Endothelial cell of umbilical vein (primary cell): ENCODE measurements around the gene FLRT1. TPM values are rescaled to one million over a fixed set of nuclear protein-coding genes. Genes with fewer than 3 reads are reported as not detected.

ENCODE experiments used
- BruUV-seq: library from RNA; stranded (reverse); fragments of 400-500 nt; replicated peaks from 2 replicates; lab custom pipeline; 2021; lab: Mats Ljungman, UMichigan
- CTCF ChIA-PET: fragments of 300-600, 350-600 bp; sonication (Branson Sonifier 250); formaldehyde crosslinking; loops from one replicate; lab custom pipeline; 2021; ENCODE audit warnings: antibody characterized with exemption, inconsistent platforms; lab: Charles Lee
- POLR2A ChIA-PET: fragments of 300-600, 350-600 bp; sonication (Branson Sonifier 250); formaldehyde crosslinking; loops from one replicate; lab custom pipeline; 2021; ENCODE audit warnings: antibody characterized with exemption, inconsistent platforms; lab: Charles Lee
- DNase-seq: peaks from one replicate; pipeline ENCODE4 v3.0.0-alpha.2; 2011; ENCODE audit warnings: low read depth, low spot score
- FAIRE-seq: peaks from 2 replicates; lab custom pipeline; 2011; peaks lifted over from hg19 to GRCh38; lab: Jason Lieb, UNC
- H2AFZ ChIP-seq: 2 replicates; pipeline ENCODE4 v1.6.0; 2012; ENCODE audit warnings: low read depth, low read length, control low read depth, inconsistent platforms
- H3K27ac ChIP-seq: 2 replicates; pipeline ENCODE4 v1.5.1; 2011; ENCODE audit warnings: low read depth, mild to moderate bottlenecking, control low read depth, low read length, moderate library complexity; ENCODE audit not compliant: insufficient read depth
- H3K27me3 ChIP-seq, 2 experiments: 2 replicates each; pipeline versions ENCODE4 v1.6.0 to v1.6.1; 2011; ENCODE audit warnings: low read length in 2 of 2, mixed read lengths in 1 of 2; ENCODE audit not compliant: control insufficient read depth in 2 of 2, insufficient read depth in 2 of 2
- H3K36me3 ChIP-seq, 2 experiments: 2 replicates in 1 of 2; 3 replicates in 1 of 2; pipeline ENCODE4 v1.5.1; 2011; ENCODE audit warnings: low read length in 2 of 2, mild to moderate bottlenecking in 1 of 2, moderate library complexity in 1 of 2; ENCODE audit not compliant: control insufficient read depth in 2 of 2, insufficient read depth in 2 of 2; ENCODE audit errors: extremely low read depth in 1 of 2
- H3K4me1 ChIP-seq: 3 replicates; pipeline ENCODE4 v1.5.1; 2011; ENCODE audit warnings: mild to moderate bottlenecking, low read length; ENCODE audit not compliant: control insufficient read depth, insufficient read depth; ENCODE audit errors: extremely low read depth
- H3K4me2 ChIP-seq: 2 replicates; pipeline ENCODE4 v1.6.1; 2011; ENCODE audit warnings: low read length, control low read depth, mixed read lengths; ENCODE audit not compliant: insufficient read depth
- H3K4me3 ChIP-seq, 3 experiments: fragments of 200-600 bp in 1 of 3; sonication (generic), shearing (Covaris generic) in 1 of 3; replicated peaks in 1 of 3; 2 replicates each; pipeline ENCODE4 v1.5.1; 2011 to 2016; ENCODE audit warnings: control low read depth in 3 of 3, low read length in 3 of 3, mild to moderate bottlenecking in 2 of 3, inconsistent platforms in 1 of 3, low read depth in 1 of 3, moderate library complexity in 1 of 3; ENCODE audit not compliant: insufficient read depth in 1 of 3
- H3K79me2 ChIP-seq: 2 replicates; pipeline ENCODE4 v1.6.0; 2012; ENCODE audit warnings: low read length, inconsistent platforms; ENCODE audit not compliant: control insufficient read depth, insufficient read depth
- H3K9ac ChIP-seq: replicated peaks from 2 replicates; pipeline ENCODE3; 2011; ENCODE audit warnings: low read length, control low read depth; ENCODE audit not compliant: insufficient read depth; ENCODE audit errors: extremely low read depth
- H3K9me1 ChIP-seq: replicated peaks from 3 replicates; pipeline ENCODE4 v1.6.0; 2011; ENCODE audit warnings: mild to moderate bottlenecking, low read length; ENCODE audit not compliant: control insufficient read depth, insufficient read depth; ENCODE audit errors: extremely low read depth
- H3K9me3 ChIP-seq: replicated peaks from 2 replicates; pipeline ENCODE4 v1.5.1; 2012; ENCODE audit warnings: low read length, inconsistent platforms; ENCODE audit not compliant: control insufficient read depth, insufficient read depth
- H4K20me1 ChIP-seq: replicated peaks from 2 replicates; pipeline ENCODE3; 2011; ENCODE audit warnings: mild to moderate bottlenecking, low read length; ENCODE audit not compliant: control insufficient read depth, insufficient read depth; ENCODE audit errors: extremely low read depth
- JUN ChIP-seq: IDR thresholded peaks from 2 replicates; pipeline ENCODE4 v1.6.1; 2011; ENCODE audit warnings: borderline replicate concordance, low read depth; ENCODE audit not compliant: insufficient read length, insufficient read depth
- MAX ChIP-seq: IDR thresholded peaks from 2 replicates; pipeline ENCODE4 v1.6.1; 2011; ENCODE audit not compliant: insufficient read depth, insufficient read length
- MYC ChIP-seq: IDR thresholded peaks from one replicate; pipeline ENCODE4 v1.6.1; 2011; ENCODE audit warnings: mild to moderate bottlenecking, low read depth, low read length
- POLR2A ChIP-seq: IDR thresholded peaks from 2 replicates; pipeline ENCODE4 v1.6.1; 2012; ENCODE audit warnings: low read depth, mild to moderate bottlenecking, control low read depth, low read length
- POLR2AphosphoS5 ChIP-seq: IDR thresholded peaks from 2 replicates; pipeline ENCODE4 v1.6.1; 2012; ENCODE audit warnings: low read depth, mild to moderate bottlenecking, control low read depth, low read length, moderate library complexity; ENCODE audit not compliant: insufficient read depth
- dilution Hi-C: fragments of 300-500 bp; cut with MboI; formaldehyde crosslinking; loops from one replicate; pipeline ENCODE4 v1.15.0; 2019; ENCODE audit warnings: low sequenced_read_pairs; ENCODE audit not compliant: extremely low pct_ligation_motif_present
- intact Hi-C: fragments of 100-400 bp; cut with micrococcal nuclease; formaldehyde crosslinking; loops from one replicate; pipeline ENCODE4 v1.10.0; 2022
- polyA plus RNA-seq, 4 experiments: library from polyadenylated mRNA; depleted of rRNA in 3 of 4; stranded (reverse) in 3 of 4; unstranded in 1 of 4; fragments of >200 nt; gene quantifications; 2 replicates each; pipeline versions ENCODE4 v1.2.1 to v1.2.3, GENCODE V29; 2011 to 2012; ENCODE audit warnings: missing spikeins in 1 of 4
- total RNA-seq: library from RNA; stranded (reverse); gene quantifications from 2 replicates; pipeline ENCODE4 v1.2.3, GENCODE V29; 2021
- TF ChIP-seq, protein P1 (sequence below), 2 donors: IDR thresholded peaks; 1 replicate in 1 of 2; 2 replicates in 1 of 2; pipeline ENCODE4 v1.5.1; 2011; ENCODE audit warnings: low read length in 2 of 2, mild to moderate bottlenecking in 2 of 2, moderate library complexity in 2 of 2, control low read depth in 1 of 2, inconsistent platforms in 1 of 2, low read depth in 1 of 2; ENCODE audit not compliant: insufficient read depth in 1 of 2; ENCODE audit errors: extremely low read depth in 1 of 2

FLRT1 gene
- total and polyA plus RNA-seq, 2 donors (not counting 3 experiments of a cell fraction or from before 2014, with no cell fraction given): not detected

- dilution Hi-C loops: no loop called here
- Histone ChIP-seq H3K27ac (no peak overlapping the region), H3K4me1 (peaks cover 22% of the 10 kb centered on the region), H3K9me3 (no peaks in the 10 kb centered on the region), H3K79me2 (no peaks in the 10 kb centered on the region), H3K9ac (no peak overlapping the region), H2AFZ (no peak overlapping the region), H3K36me3 (no peaks in the 10 kb centered on the region), H4K20me1 (no peaks in the 10 kb centered on the region), H3K4me3 (no peak overlapping the region), H3K9me1 (no peaks in the 10 kb centered on the region), H3K27me3 (no peaks in the 10 kb centered on the region), H3K4me2 (peak overlapping the region; percentile 17)
- POLR2A ChIA-PET: no interaction called here
- CTCF ChIA-PET: interaction anchor here (0.6 to 1.5 kb wide), 14 partner anchors 7 to 183 kb away, joined by 3 to 10 read pairs (median 3); partner anchors contain the start of gene COX8A
- intact Hi-C loops: no loop called here
- FAIRE-seq (no peak), DNase-seq (no peak)
- TF ChIP-seq POLR2AphosphoS5: no peak
- TF ChIP-seq MAX: no peak
- TF ChIP-seq POLR2A: no peak
- TF ChIP-seq, protein P1, sequence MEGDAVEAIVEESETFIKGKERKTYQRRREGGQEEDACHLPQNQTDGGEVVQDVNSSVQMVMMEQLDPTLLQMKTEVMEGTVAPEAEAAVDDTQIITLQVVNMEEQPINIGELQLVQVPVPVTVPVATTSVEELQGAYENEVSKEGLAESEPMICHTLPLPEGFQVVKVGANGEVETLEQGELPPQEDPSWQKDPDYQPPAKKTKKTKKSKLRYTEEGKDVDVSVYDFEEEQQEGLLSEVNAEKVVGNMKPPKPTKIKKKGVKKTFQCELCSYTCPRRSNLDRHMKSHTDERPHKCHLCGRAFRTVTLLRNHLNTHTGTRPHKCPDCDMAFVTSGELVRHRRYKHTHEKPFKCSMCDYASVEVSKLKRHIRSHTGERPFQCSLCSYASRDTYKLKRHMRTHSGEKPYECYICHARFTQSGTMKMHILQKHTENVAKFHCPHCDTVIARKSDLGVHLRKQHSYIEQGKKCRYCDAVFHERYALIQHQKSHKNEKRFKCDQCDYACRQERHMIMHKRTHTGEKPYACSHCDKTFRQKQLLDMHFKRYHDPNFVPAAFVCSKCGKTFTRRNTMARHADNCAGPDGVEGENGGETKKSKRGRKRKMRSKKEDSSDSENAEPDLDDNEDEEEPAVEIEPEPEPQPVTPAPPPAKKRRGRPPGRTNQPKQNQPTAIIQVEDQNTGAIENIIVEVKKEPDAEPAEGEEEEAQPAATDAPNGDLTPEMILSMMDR (IDR thresholded peaks at IDR 0.05; ENCODE audit: extremely low read depth in 1 of 2, insufficient read depth in 1 of 2, low read depth in 1 of 2, low read length in 2 of 2): no peak
- no peak for TF ChIP-seq JUN
- TF ChIP-seq MYC: no peak
- BruUV-seq: no TSS peak
These were observed 28.5 kb upstream of the FLRT1 start for GRCh38 chr11:64007160-64007628.
